A549 (cell line): Measurements from ENCODE around the gene MYO5C.

Experiments used
- POLR2A ChIP-seq: IDR thresholded peaks from 2 replicates; pipeline ENCODE4 v1.6.1; 2012; ENCODE audit warnings: mild to moderate bottlenecking, low read length
- TF ChIP-seq, protein P1 (sequence below): fragments of >200 bp; sonication (Bioruptor Twin); formaldehyde crosslinking; IDR thresholded peaks from 3 replicates; pipeline ENCODE4 v1.5.1; 2016

DNA sequence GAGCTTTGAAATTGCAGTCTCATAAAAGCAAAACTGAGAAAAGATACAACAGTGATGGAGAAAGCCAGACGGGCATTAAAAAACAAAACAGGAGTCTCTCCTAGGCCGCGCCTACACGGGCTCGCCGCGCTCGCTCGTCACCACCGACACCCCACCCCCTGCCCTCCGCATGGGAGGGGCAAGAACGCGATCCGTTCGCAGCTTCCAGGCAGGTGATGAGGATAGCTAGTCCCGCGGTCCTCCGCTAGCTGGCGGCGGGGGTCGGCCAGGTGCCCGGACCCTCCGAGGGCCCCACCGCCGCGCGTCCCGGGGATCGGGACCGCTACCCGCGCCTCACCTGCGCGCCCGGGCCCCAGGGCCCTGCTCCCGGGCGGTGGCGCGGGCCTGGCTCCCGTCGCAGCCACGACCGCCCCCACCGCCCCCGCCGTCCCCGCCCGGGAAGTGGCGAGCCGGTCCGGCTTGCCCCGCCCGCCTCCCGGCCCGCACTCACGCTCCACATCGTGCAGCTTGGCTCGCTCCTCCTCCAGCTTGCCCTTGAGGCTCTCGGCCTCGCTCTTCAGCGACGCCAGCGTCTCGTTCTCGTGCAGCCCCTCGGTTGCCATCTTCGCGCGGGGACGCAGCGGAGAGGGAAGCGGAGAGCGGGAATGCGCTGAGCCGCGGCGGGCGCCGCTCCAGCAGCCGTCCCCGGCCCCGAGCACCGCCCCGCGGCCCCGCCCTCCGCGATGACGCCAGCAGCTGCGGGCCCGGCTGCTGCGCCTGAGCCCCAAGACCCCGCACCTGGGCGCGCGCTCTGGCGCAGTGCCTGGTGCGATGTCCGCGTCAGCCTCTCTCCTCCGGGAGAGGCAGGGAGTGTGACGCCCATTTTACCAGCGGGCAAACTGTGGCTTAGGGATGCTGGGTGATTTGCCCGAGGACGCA lies 116.1 kb downstream of the MYO5C start:
- TF ChIP-seq POLR2A: peak; percentile 90
- TF ChIP-seq, protein P1, sequence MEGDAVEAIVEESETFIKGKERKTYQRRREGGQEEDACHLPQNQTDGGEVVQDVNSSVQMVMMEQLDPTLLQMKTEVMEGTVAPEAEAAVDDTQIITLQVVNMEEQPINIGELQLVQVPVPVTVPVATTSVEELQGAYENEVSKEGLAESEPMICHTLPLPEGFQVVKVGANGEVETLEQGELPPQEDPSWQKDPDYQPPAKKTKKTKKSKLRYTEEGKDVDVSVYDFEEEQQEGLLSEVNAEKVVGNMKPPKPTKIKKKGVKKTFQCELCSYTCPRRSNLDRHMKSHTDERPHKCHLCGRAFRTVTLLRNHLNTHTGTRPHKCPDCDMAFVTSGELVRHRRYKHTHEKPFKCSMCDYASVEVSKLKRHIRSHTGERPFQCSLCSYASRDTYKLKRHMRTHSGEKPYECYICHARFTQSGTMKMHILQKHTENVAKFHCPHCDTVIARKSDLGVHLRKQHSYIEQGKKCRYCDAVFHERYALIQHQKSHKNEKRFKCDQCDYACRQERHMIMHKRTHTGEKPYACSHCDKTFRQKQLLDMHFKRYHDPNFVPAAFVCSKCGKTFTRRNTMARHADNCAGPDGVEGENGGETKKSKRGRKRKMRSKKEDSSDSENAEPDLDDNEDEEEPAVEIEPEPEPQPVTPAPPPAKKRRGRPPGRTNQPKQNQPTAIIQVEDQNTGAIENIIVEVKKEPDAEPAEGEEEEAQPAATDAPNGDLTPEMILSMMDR: peak; percentile 15; the same call in 1 of the 3 replicates
